Stimulated activated CD4-positive, alpha-beta T cell treated with anti-CD3 and anti-CD28 coated beads, Interleukin-1b, Interleukin-23, amount 100 ng/mL, for 1 hour (primary cell): ENCODE measurements around the gene NECTIN2.
"Not testable (repeated sequence)": the region's sequence is repeated elsewhere in the genome, so short reads cannot be mapped to it uniquely, and the experiment has no call there.

ENCODE experiments used
- DNase-seq, 2 donors: peaks; one replicate each; pipeline ENCODE4 v3.0.0-alpha.2; 2020; ENCODE audit warnings: low read depth in 2 of 2

NECTIN2 gene

GRCh38 chr19:44908074-44908835, 62.2 kb downstream of the NECTIN2 start:
- no peak for DNase-seq

GRCh38 chr19:44908836-44909261, 62.8 kb downstream of the NECTIN2 start:
- DNase-seq, result no peak

- no peak for DNase-seq
Observed at GRCh38 chr19:44909775-44910174, 63.7 kb downstream of the NECTIN2 start.

GRCh38 chr19:44911896-44912295, 65.8 kb downstream of the NECTIN2 start:
- not testable (repeated sequence) for DNase-seq

- DNase-seq, result no peak
Observed at GRCh38 chr19:44912854-44913253, 66.8 kb downstream of the NECTIN2 start.

GRCh38 chr19:44913512-44914432, 67.7 kb downstream of the NECTIN2 start:
- not testable (repeated sequence) for DNase-seq

GRCh38 chr19:44914433-44915206, 68.5 kb downstream of the NECTIN2 start, which contains the start of gene APOC1:
TSS of gene APOC1 (plus strand) at chr19:44914608. CDS start at chr19:44914892, 284 bp downstream.
- peak; percentile 26 to 45 for DNase-seq

- DNase-seq, result no peak
Observed at GRCh38 chr19:44924243-44924725, 78.2 kb downstream of the NECTIN2 start.

GRCh38 chr19:44925114-44925891, 79.2 kb downstream of the NECTIN2 start:
- DNase-seq, result no peak

GRCh38 chr19:44926245-44927077, 80.4 kb downstream of the NECTIN2 start:
- DNase-seq, result not testable (repeated sequence)

- DNase-seq, result no peak
Observed at GRCh38 chr19:44927746-44928145, 81.6 kb downstream of the NECTIN2 start.

- no peak for DNase-seq
Observed at GRCh38 chr19:44930088-44930487, 84.0 kb downstream of the NECTIN2 start.

GRCh38 chr19:44931541-44931940, 85.4 kb downstream of the NECTIN2 start:
- no peak for DNase-seq
